A673 (cell line): ENCODE data around the gene TUBA1C. TPM values are rescaled to one million over a fixed set of nuclear protein-coding genes. Genes with fewer than 3 reads are reported as not detected.

ENCODE experiments used
- BruUV-seq: library from RNA; stranded (reverse); fragments of 400-500 nt; replicated peaks from 2 replicates; lab custom pipeline; 2021; lab: Mats Ljungman, UMichigan
- CTCF ChIA-PET: fragments of 300-600 bp; sonication (Branson Sonifier 250); formaldehyde crosslinking; loops from one replicate; lab custom pipeline; 2022; ENCODE audit warnings: antibody characterized with exemption; lab: Charles Lee
- POLR2A ChIA-PET: fragments of 300-600 bp; sonication (Branson Sonifier 250); formaldehyde crosslinking; loops from one replicate; lab custom pipeline; 2022; ENCODE audit warnings: antibody characterized with exemption; ENCODE audit not compliant: low non-redundant PET; lab: Charles Lee
- DNase-seq: peaks from one replicate; pipeline ENCODE4 v3.0.0-alpha.2; 2015; ENCODE audit warnings: low spot score
- H3K27ac ChIP-seq: fragments of 200-600 bp; sonication (generic); 2 replicates; pipeline ENCODE4 v1.5.1; 2016; ENCODE audit warnings: mixed run types, low read depth, mild to moderate bottlenecking, mixed read lengths, antibody characterized with exemption, low read length; ENCODE audit not compliant: poor library complexity, severe bottlenecking
- H3K27me3 ChIP-seq: fragments of 200-600 bp; sonication (generic); replicated peaks from 2 replicates; pipeline ENCODE4 v1.6.1; 2017; ENCODE audit warnings: mixed run types, low read depth, mild to moderate bottlenecking, mixed read lengths, antibody characterized with exemption, low read length; ENCODE audit not compliant: insufficient read depth, poor library complexity
- H3K36me3 ChIP-seq: fragments of 200-600 bp; sonication (generic); 2 replicates; pipeline ENCODE4 v1.6.1; 2016; ENCODE audit warnings: mixed run types, mild to moderate bottlenecking, mixed read lengths, antibody characterized with exemption, low read length; ENCODE audit not compliant: insufficient read depth, poor library complexity, severe bottlenecking
- H3K4me1 ChIP-seq: fragments of 200-600 bp; sonication (generic); 2 replicates; pipeline ENCODE4 v1.6.1; 2017; ENCODE audit warnings: mixed run types, mild to moderate bottlenecking, mixed read lengths, antibody characterized with exemption, low read length; ENCODE audit not compliant: insufficient read depth, poor library complexity, severe bottlenecking
- H3K4me3 ChIP-seq: fragments of 200-600 bp; sonication (generic); 2 replicates; pipeline ENCODE4 v1.5.1; 2016; ENCODE audit warnings: low read depth, mixed run types, mild to moderate bottlenecking, mixed read lengths, low read length; ENCODE audit not compliant: poor library complexity, severe bottlenecking
- H3K9me3 ChIP-seq: fragments of 200-600 bp; sonication (generic); 2 replicates; pipeline ENCODE4 v1.6.1; 2016; ENCODE audit warnings: mixed run types, low read depth, mild to moderate bottlenecking, mixed read lengths, antibody characterized with exemption, low read length; ENCODE audit not compliant: poor library complexity, severe bottlenecking
- CTCF ChIP-seq: fragments of 300-800, 200-600 bp; sonication (generic); conservative IDR thresholded peaks from 2 replicates; pipeline ENCODE4 v1.5.1; 2017; ENCODE audit warnings: low read depth, mild to moderate bottlenecking, antibody characterized with exemption, low read length, moderate library complexity, mixed read lengths
- EZH2 ChIP-seq: fragments of 200-600 bp; sonication (generic); IDR thresholded peaks from 2 replicates; pipeline ENCODE4 v1.6.1; 2017; ENCODE audit warnings: borderline replicate concordance, low read depth, mild to moderate bottlenecking, mixed read lengths, antibody characterized with exemption, low read length; ENCODE audit not compliant: poor library complexity, severe bottlenecking
- intact Hi-C: fragments of 100-400 bp; cut with micrococcal nuclease; formaldehyde crosslinking; loops from one replicate; pipeline ENCODE4 v1.10.0; 2022; ENCODE audit not compliant: unreplicated experiment
- total RNA-seq: library from RNA; stranded (reverse); gene quantifications from 2 replicates; pipeline ENCODE4 v1.2.3, GENCODE V29; 2021

The TUBA1C gene
- total RNA-seq, 1 experiment from 2014 or later: 622 TPM

DNA sequence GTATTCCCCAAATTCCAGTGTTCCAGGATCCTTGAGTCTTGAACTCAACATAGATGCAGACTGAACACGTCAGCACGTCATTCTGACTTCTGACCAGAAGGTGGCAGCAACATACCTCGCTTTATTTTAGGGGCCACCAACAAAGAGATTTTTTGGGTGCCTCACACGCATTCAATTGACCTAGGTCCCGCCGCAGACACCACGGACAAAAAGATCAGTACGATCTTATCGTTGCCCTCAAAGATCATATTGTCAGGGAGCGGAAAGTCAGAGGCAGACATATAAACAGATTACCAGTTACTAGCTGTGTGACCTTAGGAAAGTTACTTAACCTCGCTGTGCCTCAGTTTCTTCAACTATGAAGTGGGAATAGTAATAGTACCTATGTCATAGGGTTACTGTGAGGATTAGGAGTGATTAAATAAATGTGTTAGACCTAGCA is 23.6 kb downstream of the TUBA1C start:
- TF ChIP-seq CTCF (peak; percentile 93), EZH2 (no peak)
- Histone ChIP-seq H3K36me3 (no peaks in the 10 kb centered on the region), H3K4me3 (no peak overlapping the region), H3K4me1 (peaks cover 7% of the 10 kb centered on the region), H3K9me3 (no peaks in the 10 kb centered on the region), H3K27ac (no peak overlapping the region), H3K27me3 (no peaks in the 10 kb centered on the region)
- intact Hi-C loops: loop anchor here (1.0 to 2.0 kb wide), 3 partner anchors 58 to 226 kb away; partner anchors contain the start of gene DNAJC22
- BruUV-seq: no TSS peak
- peak; percentile 68 for DNase-seq
- ChIA-PET POLR2A (no interaction called here), CTCF (interaction anchor here (0.6 to 2.7 kb wide), 9 partner anchors 11 to 292 kb away, joined by 3 to 15 read pairs (median 7); partner anchors contain the start of genes C1QL4 and DNAJC22)

DNA sequence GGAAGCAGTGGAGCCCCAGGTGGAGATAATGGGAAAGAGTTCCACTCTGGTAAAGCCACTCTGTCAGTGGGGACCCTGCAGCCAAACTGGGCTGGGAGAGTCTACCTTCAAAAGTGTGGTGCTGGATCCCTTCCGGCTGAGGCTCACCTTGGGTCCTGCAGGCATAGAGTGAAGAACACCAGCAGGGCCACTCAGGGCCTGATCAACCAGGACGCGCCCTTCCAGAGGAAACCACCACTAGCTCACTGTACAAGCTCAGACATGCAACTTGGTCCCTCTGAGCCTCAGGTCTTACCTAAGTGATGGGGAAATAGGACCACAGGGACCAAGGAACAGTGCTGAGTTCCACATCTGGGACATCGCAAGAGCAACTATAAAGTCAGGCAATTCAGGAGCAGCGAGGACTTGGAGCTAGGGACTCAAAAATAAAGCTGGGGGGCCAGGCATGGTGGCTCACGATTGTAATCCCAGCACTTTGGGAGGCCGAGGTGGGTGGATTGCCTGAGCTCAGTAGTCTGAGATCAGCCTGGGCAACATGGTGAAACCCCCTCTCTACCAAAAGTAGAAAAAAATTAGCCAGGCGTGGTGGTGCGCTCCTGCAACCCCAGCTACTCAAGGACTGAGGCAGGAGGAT is 24.2 kb downstream of the TUBA1C start:
- Histone ChIP-seq H3K27me3 (no peaks in the 10 kb centered on the region), H3K9me3 (no peaks in the 10 kb centered on the region), H3K4me3 (no peak overlapping the region), H3K4me1 (peaks cover 14% of the 10 kb centered on the region), H3K27ac (no peak overlapping the region), H3K36me3 (no peaks in the 10 kb centered on the region)
- intact Hi-C loops: loop anchor here (1.0 to 2.0 kb wide), 3 partner anchors 58 to 225 kb away; partner anchors contain the start of gene DNAJC22
- no peak for TF ChIP-seq EZH2
- no peak for TF ChIP-seq CTCF
- no peak for DNase-seq
- CTCF ChIA-PET: interaction anchor here (0.6 to 2.7 kb wide), 9 partner anchors 11 to 291 kb away, joined by 3 to 15 read pairs (median 7); partner anchors contain the start of genes C1QL4 and DNAJC22
- no TSS peak for BruUV-seq
- POLR2A ChIA-PET: no interaction called here

DNA sequence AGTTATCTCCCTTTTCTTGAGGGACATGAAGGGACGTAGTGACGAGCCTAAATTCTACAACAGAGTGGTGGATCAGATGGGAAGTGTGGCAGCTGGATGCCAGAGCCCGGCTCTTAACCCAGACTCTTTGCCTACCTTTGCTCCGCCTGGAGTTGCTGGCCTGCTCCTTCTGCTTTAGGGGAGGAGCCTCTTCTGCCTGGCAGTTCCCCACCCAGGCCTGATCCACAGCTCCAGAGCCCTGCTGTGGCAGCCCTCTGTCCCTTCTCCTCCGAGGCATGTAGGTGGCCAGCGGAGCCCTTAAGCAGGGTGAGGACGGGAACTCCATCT is 27.8 kb downstream of the TUBA1C start:
- no peaks in the 10 kb centered on the region for H3K27me3 ChIP-seq
- ChIA-PET CTCF (interaction anchor here (1.2 kb wide), 1 partner anchor 55 kb away, joined by 3 read pairs; no protein-coding TSS in a partner anchor), POLR2A (no interaction called here)
- no peak overlapping the region for H3K27ac ChIP-seq
- H3K4me1 ChIP-seq: peaks cover 17% of the 10 kb centered on the region
- H3K36me3 ChIP-seq: no peaks in the 10 kb centered on the region
- H3K9me3 ChIP-seq: no peaks in the 10 kb centered on the region
- intact Hi-C loops: no loop called here
- H3K4me3 ChIP-seq: no peak overlapping the region
- BruUV-seq: no TSS peak
- TF ChIP-seq CTCF (no peak), EZH2 (no peak)
- DNase-seq: no peak
